CD4-positive, alpha-beta T cell treated with Interleukin-4 for 1 hour (primary cell): ENCODE data around the gene SSTR5.

ENCODE experiments used
- DNase-seq, 2 donors: peaks; one replicate each; pipeline ENCODE4 v3.0.0-alpha.2; 2020 to 2022

Gene SSTR5

DNA sequence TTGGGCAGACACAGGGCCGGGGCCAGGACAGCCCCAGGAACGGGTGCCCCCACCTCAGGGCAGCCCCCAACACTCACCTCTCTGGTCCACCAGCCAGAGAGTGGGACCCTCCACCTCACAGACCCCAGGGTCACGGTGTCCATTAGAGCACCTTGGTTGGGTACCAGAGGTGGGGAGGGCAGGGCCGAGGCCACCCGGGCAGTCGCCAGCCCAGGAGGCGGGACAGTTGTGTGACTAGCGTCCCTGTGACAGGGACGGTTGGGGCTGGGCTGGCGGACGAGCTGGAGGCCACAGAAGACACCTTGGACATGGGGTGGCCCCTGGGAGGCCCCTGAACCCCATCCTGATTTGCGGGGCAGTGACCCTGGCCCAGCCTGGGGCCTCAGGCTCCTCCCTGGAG lies 35.2 kb downstream of the SSTR5 start:
- DNase-seq = no peak

- no peak for DNase-seq
These were observed 36.0 kb downstream of the SSTR5 start for GRCh38 chr16:1108299-1109252.

- no peak for DNase-seq
These were observed 37.1 kb downstream of the SSTR5 start for GRCh38 chr16:1109648-1110047.

- no peak for DNase-seq
These were observed 40.1 kb downstream of the SSTR5 start for GRCh38 chr16:1112506-1113184.

DNA sequence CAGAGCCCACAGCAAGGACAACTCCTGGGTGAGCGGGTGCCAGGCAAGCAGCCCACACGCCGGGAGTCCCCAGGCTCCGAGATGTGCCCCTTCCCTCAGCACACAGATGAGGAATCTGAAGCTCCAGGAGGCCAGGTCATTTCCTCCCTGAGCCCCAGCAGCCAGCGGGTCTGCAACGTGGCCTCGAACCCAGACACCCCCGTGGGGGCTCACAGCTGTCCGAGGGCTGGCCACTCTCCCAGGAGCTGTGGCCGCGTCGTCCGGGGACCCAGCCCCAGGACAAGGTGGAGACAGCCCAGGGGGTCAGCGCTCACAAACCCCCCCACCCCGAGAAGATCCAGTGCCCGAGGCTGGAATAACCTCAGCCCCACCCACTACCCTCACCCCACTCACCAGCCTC lies 40.9 kb downstream of the SSTR5 start:
- no peak for DNase-seq

DNA sequence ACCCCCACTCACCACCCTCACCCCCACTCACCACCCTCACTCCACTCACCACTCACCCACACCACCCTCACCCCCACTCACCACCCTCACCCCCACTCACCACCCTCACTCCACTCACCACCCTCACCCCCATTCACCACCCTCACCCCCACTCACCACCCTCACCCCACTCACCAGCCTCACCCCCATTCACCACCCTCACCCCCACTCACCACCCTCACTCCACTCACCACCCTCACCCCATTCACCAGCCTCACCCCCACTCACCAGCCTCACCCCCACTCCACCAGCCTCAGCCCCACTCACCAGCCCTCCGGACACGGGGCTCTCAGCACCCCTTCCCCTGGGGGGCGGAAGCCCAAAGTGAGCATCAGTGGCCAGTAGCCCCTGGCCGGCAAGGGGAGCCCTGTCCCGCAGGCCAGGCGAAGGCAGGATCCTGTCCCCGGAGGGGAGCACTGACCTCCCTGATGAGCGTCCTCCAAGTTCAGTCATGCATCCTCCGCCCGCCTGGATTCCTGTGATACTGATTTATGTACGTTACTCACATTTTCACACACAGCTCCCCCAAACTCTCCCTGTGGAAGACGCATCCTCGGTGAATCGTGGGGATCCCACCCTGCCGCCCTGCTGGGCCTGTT lies 41.5 kb downstream of the SSTR5 start:
- DNase-seq = no peak

DNA sequence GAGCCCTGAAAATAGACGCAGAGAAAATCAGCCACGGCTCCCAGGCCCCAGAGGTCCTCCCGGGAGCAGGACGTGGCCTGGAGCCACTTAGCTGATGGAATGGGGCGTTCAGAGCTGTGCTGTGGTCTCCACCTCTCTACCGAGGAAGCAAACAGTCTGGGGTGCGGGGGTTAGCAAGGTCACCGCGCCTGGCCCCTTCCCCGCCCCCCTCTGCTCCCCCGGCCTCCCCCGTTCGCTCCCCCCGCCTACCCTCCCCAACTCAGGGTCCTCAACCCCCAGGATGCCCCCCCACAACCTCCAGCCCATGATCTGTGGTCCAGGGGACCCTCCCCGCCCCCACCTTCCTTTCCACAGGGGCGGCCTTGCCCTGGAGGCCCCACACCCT lies 44.1 kb downstream of the SSTR5 start:
- DNase-seq = no peak

DNA sequence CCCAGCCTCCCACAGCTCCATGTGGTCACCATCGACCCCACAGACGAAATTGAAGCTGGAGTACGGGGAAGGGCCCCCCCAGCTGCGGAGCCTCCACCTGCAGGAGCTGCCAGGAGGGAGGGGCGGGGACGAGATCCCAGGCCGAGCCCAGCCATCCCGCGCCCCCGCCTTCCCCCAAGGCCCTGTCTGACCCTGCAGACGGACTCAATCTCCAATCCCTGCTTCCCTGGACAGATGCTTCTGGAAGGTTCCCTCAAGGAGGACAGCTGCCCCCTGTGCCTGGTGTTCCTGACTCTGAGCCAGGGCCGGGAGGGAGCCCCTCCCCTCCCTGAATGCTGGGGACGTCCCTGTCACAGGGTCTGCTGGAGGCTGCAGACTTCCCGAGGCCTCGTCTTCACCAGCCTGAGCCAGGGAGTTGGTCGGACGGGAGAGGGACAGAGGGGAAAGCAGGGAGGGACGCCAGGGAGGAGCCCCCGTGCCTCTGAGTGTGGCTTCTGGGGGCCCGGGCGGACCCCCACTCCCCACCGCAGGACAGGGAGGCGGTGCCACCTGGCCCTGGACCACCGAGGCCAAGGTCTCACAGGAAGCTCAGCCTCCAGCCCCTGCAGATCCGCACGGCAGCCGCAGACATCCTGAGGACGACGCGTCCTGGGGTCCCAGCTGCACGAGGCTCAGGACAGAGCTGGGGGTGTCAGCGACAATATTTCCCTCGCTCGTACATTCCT lies 44.8 kb downstream of the SSTR5 start:
- no peak for DNase-seq

- no peak for DNase-seq
These were observed 45.4 kb downstream of the SSTR5 start for GRCh38 chr16:1117926-1118325.

DNA sequence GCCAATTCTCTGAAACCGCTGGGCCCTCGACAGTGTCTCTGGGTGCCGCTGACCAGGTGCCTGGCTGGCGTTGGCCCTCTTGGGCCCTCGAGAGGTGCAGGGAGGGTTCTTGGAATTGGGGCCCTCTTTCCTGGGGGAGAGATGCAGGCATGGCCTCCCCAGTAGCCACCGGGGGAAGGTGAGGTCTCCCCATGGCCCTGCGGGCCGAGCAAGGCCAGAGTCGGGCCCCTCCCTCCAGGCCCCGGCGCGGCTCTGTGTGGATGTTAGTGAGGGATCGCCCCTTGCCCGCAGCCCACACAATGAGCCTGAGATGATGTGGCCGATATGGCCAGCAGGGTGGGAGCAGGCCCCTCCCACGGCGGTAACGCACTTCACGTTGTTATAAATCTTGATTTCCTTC lies 46.6 kb downstream of the SSTR5 start:
- DNase-seq = no peak

DNA sequence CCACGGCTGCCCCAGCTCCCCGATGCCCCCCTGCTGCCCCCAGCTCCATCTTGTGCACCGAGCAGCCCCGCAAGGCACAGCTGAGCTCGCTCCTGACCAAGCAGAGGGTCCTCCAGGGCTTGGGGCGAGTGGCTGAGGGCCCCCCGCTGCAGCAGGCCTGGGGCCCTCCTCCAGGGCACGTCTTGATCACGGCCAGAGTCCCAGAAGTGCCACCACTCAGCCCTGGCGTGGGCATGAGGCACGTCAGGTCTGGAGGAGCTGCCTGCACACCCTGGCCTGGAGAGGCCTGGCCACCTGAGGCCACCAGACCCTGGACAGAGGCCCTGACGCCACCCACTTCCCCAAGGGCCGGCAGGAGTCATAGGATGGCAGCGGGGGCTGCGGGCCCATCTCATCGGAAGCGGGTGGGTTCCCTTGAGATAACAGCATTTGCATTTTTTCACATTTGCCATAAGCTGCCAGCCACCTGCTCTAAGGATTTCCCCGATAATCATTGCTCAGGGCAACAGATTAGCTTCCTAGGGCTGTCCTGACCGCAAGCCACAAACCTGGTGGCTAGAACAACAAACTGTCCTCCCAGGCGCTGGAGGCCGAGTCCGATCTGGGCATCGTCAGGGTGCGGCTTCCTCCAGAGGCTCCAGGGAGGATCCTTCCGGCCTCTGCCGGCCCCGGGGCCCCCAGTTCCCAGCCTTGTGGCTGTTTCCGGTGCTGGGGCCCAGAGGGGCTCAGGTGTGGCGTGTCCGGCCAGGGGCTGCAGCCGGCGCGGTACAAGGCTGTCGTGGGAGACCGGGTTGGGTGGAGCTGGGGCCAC lies 47.4 kb downstream of the SSTR5 start:
- no peak for DNase-seq

DNA sequence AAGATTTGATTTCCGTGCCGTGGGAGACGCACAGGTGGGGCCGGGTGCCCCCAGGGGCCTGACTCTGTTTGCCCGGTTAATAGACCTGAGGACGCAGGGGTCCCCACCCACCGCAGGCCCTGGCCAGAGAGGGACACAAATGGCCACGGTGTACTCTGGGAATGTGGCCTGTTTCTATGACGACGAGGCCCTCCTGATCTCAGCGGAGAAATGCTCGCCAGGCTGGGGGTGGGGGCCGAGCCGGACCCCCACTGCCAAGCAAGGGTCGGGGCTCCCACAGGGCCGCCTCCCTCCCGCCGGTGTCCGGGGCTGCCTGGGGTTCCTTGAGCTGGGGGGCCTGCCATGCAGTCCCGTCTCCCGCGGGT lies 48.0 kb downstream of the SSTR5 start:
- DNase-seq = no peak

- DNase-seq = no peak
These were observed 48.5 kb downstream of the SSTR5 start for GRCh38 chr16:1121009-1121408.

GRCh38 chr16:1121601-1122397 lies 49.3 kb downstream of the SSTR5 start:
- no peak for DNase-seq

DNA sequence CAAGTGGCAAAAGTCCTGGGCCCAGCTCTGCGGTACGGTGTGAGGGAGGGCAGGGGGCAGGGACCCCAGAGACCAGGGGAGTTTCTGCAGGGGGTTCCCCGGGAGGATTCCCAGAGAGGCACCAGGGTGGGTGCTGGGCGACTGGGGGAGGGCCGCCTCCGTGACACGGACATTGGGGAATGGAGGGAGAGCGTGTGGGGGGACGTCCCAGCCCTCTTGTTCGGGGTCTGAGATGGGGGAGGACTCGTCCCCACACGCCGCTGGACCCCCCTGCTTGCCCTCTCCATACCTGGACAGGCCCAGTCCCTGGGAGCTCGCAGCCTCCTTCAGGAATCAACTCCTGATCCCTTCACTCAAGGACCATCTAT lies 49.8 kb downstream of the SSTR5 start:
- no peak for DNase-seq

DNA sequence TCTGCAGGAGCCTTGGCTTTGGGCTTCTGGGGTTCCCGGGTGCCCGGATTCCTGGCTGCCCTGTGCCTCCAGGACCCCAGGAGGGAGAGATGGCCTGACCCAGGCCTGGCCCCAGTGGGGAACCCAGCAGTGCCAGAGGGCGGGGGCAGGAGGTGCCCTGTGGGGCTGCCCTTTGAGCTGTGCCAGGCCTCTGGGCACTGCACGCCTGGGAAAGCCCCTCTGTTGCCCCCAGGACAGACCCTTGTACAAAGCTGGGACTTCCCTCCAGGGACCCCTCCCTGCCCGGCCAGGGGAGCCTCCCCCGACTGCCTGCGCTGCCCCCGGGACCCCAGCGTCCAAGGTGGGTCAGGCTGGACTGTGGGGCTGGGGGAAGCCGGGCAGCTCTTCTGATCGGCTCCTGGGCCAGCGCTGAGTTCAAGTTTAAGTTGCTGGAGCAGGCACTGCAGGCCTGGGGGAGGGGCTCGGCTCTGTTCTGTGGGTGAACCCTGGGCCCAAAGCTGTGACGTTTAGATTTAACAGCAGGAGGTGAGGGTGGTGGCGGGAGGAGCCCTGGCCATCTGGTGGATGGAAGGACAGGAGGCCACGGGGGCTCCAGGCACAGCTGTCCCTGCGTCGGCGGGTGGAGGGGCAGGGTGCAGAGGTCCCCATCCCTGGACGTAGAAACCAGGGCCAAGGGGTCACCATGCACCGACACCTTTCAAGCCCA lies 51.1 kb downstream of the SSTR5 start:
- DNase-seq = no peak

DNA sequence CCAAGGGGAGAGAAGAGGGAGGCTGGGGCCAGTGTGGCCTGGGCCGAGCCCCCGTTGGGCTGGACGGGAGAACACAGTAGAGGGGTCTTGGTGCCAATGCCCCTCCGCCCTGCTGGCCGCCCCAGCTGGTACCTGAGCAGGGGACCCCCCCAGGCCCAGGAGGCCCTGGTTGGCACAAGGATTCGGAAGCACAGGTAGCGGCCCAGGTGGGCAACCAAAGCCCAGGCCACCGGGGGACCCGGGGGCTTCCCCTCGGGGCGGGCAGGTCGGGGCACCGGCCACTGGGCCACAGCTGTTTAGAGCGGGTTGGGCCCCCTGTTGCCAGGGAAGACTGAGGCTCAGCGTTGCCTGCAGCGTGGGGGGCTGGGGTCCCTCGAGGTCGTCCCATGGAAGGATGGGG lies 51.7 kb downstream of the SSTR5 start:
- DNase-seq = no peak

GRCh38 chr16:1124795-1125194 lies 52.2 kb downstream of the SSTR5 start:
- DNase-seq = no peak

- DNase-seq = peak in 1 of 2 donors; percentile 7
These were observed 52.9 kb downstream of the SSTR5 start for GRCh38 chr16:1125471-1125870.

- DNase-seq = no peak
These were observed 53.5 kb downstream of the SSTR5 start for GRCh38 chr16:1126044-1126443.

DNA sequence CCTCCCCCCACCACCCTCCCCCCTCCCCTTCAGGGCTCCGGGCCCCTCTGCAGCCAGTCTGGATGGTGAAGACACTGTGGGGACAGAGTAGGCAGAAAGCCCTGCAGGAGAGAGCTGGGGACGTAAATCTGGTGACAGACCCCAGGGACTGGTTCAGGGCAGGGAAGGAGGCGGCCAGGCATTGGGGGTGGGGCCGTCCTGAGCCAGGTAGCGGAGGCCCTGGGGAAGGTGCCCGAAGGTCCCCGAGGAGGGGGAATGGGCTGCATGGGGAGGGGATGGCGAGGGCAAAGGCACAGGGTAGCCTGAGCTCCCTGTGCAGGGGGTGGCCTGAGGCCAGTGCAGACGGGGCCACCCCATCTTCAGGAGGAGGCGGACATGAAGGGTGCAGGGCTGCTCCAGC lies 54.0 kb downstream of the SSTR5 start:
- DNase-seq = no peak
